Activated CD4-positive, alpha-beta T cell treated with anti-CD3 and anti-CD28 coated beads, Interleukin-2, amount 50 U/mL, for 48 hours (primary cell): ENCODE results near the gene ABCF3.
"Not testable (repeated sequence)": the region's sequence is repeated elsewhere in the genome, so short reads cannot be mapped to it uniquely, and the experiment has no call there.

Experiments used
- DNase-seq, 2 experiments: peaks; one replicate each; pipeline ENCODE4 v3.0.0-alpha.2; 2020

ABCF3 gene, protein sequence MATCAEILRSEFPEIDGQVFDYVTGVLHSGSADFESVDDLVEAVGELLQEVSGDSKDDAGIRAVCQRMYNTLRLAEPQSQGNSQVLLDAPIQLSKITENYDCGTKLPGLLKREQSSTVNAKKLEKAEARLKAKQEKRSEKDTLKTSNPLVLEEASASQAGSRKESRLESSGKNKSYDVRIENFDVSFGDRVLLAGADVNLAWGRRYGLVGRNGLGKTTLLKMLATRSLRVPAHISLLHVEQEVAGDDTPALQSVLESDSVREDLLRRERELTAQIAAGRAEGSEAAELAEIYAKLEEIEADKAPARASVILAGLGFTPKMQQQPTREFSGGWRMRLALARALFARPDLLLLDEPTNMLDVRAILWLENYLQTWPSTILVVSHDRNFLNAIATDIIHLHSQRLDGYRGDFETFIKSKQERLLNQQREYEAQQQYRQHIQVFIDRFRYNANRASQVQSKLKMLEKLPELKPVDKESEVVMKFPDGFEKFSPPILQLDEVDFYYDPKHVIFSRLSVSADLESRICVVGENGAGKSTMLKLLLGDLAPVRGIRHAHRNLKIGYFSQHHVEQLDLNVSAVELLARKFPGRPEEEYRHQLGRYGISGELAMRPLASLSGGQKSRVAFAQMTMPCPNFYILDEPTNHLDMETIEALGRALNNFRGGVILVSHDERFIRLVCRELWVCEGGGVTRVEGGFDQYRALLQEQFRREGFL

DNA sequence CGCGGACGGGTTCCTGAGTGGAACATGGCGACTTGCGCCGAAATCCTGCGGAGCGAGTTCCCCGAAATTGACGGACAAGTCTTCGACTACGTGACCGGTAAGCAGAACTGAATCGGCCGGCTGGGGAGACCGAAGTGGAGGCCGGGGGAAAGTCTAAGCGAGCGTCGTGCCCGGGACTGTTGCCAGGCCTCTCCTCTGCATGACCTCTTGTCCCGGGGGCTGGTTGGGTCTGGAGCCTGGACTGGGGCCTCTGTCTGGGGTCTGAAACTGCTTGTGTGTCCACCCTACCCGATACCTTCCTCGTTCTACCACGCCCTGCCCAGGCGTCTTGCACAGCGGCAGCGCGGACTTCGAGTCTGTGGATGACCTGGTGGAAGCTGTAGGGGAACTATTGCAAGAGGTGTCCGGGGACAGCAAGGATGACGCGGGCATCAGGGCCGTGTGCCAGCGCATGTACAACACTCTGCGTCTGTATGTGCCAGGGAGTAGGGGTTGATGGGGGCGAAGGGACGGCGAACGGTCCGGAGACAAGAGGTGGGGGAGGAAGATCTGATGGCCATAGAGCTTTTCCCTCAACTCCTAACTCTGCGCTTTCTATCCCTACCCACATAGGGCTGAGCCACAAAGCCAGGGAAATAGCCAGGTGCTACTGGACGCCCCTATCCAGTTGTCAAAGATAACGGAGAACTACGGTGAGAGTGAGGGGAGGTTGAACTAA lies at the start of gene ABCF3:
Gene ABCF3 (plus strand): TSS at position 16 of the 718 bp plus-strand sequence. CDS start 9 bp downstream, at position 25.
- no peak for DNase-seq

DNA sequence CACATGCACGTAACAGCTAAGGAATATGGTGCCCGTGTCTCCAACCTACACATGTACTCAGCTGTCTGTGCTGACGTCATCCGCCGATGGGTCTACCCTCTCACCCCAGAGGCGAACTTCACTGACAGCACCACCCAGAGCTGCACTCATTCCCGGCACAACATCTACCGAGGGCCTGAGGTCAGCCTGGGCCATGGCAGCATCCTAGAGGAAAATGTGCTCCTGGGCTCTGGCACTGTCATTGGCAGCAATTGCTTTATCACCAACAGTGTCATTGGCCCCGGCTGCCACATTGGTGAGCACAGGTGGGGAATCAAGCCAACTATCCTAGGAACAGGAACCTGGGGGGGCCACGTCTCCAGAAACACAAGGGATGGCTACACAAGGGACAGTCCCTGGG lies 45.6 kb upstream of the ABCF3 start:
- no peak for DNase-seq

DNA sequence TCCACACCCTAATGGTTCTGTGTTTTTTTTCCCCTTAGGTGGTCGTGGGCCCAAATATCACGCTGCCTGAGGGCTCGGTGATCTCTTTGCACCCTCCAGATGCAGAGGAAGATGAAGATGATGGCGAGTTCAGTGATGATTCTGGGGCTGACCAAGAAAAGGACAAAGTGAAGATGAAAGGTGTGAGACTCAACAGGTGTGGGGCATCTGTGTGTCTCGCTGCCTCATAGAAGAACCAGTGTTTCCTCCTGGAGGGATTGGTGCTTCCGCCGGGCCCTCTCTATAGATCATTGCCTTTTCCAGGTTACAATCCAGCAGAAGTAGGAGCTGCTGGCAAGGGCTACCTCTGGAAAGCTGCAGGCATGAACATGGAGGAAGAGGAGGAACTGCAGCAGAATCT lies 43.8 kb upstream of the ABCF3 start:
- DNase-seq = no peak

DNA sequence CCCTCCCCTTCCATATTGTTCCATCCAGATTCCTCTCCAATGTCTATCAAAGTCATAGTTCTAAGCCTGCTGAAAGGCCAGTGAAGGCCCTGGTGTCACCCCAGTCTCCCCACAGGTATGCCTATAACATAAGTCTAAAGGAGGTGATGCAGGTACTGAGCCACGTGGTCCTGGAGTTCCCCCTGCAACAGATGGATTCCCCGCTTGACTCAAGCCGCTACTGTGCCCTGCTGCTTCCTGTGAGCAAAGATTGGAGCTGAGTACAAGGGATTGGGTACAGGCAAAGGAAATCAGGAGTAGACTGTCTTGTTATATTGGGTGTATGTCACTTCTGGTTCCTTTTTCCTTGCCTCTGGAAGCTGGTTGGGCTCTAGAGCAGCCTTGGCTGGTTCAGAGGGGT lies 42.7 kb upstream of the ABCF3 start:
- no peak for DNase-seq

DNA sequence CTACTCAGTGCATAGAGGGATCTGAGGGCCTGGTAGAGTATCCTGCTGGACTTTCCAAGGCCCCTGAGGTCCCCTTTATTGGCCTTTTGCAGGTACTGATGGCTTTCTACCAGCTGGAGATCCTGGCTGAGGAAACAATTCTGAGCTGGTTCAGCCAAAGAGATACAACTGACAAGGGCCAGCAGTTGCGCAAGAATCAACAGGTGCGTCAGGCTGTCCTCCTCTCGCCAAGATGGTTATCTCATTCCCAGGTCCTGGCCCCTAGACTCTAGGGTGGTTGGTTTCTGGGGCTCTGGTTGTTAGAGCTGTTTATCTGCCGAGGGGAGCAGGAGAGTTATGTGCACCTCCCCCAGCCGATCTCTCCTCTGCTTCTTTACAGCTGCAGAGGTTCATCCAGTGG lies 41.5 kb upstream of the ABCF3 start:
- no peak for DNase-seq

DNA sequence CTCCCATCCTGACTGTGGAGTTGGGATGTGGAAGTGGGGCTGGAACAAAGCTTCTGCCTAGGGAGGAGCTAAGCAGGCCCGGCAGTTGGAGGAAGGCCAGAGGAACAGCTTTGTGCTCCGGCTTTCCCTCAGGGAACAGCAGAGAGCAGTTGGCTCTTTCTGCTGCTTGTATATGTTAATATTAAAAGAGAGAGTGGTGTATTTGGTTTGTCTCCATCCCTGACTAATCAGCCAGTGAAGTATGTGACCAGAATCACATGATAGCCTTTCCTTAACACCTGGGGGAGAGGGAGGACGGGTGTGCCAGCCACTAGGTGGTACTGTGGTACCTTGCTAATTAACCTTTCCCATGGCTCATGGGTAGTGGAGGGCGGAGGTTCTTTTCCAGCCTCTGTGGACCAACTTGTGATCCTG lies 40.9 kb upstream of the ABCF3 start:
- peak; percentile 22 to 29 for DNase-seq

DNA sequence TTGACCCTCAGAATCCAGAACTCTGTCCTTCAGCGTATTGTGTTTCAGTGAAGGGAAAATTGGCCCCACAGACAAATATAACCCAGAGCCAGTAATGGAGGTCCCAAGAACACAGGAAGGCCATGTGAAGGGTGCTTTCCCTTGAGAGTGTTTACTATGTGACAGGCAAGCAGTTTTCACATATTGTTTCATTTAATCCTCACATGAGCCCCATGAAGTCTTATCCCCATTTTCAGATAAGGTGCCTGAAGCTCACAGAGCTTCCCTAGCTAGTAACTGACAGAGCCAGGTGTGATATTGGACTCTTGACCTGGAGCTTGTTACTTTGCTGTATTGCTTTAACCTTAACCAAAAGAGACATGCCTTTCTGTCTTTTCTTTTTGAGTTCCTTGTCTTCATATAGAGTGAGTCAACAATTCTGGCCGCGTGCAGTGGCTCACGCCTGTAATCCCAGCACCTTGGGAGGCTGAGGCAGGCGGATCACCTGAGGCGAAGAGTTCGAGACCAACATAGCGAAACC lies 40.2 kb upstream of the ABCF3 start:
- no peak for DNase-seq

DNA sequence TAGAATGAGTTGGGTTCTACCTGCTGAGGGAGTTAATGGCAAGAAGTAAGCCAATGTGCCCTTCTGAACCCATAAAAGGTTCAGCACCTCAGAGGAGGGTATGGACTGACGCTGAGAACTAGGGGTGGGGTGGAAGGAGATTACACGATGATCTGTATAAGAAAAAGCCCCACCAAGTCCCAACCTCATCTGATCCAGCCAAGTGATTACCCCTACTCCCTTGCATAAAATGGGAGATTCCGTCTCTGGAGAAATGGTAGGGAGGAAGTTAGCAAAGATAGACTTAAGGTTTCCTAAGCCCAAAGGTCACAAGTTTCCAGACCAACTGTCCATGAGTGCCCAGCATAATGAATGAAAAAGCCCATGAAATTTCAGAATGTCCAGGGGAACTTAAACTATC lies 37.9 kb upstream of the ABCF3 start:
- no peak for DNase-seq

DNA sequence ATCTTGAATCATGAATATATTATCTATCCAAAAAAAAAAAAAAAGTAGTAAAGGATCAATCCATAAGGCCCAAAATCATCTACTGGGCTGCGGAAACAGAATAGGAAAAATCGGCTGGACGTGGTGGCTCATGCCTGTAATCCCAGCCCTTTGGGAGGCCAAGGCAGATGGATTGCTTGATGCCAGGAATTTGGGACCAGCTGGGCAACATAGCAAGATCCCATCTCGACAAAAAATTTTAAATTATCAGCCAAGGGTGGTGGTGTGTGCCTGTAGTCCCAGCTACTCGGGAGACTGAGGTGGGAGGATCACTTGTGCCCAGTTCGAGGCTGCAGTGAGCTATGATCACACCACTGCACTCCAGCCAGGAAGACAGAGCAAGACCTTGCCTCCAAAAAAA lies 36.9 kb upstream of the ABCF3 start:
- no peak for DNase-seq

DNA sequence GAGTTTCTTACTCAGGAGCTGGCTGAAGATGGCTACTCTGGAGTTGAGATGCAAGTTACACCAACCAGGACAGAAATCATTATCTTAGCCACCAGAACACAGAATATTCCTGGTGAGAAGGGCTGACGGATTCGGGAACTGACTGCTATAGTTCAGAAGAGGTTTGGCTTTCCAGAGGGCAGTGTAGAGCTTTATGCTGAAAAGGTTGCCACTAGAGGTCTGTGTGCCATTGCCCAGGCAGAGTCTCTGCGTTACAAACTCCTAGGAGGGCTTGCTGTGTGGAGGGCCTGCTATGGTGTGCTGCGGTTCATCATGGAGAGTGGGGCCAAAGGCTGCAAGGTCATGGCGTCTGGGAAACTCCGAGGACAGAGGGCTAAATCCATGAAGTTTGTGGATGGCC lies 36.2 kb upstream of the ABCF3 start:
- not testable (repeated sequence) for DNase-seq

DNA sequence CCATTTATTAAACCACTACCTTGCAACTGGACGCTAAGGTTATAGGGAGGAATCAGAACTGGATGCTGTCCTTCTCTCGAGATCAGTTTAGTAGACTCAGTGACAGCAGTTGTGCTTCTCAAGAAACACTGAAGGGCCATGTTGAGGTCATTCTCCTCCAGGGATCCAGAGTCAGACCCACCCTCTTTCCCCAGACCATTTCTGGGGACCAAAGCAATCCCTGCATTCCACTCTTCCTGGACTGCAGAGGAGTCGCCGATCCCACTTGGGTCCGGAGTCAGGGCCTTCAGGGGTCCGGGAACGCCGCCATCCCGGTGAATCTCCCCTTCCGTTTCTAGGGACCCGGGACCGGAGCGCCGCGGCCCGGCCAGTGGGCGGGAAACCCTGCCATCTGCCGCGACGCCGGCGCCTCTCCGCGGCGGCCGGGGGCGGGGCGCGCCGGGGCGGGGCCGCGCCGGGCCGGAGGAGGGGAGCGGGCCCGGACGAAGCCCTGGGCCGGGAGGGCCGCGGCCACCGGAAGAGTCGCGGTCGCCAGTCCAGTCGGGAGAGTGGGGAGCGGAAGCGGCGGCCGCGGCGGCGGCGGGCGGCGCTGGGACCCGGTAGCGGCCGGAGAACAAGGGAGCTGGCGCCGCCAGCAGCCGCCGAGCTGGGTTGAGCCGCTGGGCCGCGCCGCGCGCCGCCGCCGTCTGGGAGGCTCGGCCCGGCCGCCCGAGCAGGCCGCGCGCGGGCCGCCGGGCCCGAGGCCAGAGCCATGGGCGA lies 30.9 kb upstream of the ABCF3 start, which contains the start of gene DVL3:
Gene DVL3 (plus strand): TSS at position 493 of the 759 bp plus-strand sequence. CDS start 259 bp downstream, at position 752.
- DNase-seq = peak; percentile 36 to 52

DNA sequence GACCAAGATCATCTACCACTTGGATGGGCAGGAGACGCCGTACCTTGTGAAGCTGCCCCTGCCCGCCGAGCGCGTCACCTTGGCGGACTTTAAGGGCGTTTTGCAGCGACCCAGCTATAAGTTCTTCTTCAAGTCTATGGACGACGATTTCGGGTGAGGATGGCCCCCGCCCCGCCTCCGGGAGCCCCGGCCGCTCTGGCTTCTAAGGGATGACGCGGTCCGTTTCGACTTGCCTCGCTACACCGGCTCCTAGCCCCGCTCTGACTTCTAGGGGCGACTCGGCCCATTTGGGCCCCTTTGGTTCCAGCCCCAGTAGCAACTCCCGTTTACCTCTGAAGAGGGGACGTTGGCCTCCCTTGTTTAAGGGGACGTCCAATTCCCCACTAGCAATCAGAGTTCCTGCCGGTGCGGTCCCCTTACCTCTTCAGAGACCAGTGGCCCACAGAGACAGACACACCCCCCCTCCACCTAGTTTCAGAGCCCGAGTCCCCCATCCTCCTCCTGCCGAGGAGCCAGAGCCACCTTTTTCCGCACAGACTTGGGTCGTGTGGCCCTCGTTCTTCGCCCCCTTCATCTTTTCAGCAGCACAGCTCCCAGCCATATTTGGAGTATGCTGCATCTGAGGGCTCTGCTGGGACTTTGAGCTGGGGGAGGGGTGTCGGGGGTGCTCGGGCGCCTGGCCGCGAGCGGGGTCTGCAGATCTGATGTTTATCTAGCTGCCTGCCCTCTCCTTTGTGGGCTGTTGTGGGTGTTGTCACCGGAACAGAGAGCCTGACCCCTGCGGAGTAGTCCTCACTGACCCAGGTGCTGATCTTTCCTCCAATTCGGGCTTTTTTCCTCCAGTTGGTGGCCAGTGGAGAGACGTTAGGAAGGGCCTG lies 30.1 kb upstream of the ABCF3 start:
- peak; percentile 59 to 65 for DNase-seq

DNA sequence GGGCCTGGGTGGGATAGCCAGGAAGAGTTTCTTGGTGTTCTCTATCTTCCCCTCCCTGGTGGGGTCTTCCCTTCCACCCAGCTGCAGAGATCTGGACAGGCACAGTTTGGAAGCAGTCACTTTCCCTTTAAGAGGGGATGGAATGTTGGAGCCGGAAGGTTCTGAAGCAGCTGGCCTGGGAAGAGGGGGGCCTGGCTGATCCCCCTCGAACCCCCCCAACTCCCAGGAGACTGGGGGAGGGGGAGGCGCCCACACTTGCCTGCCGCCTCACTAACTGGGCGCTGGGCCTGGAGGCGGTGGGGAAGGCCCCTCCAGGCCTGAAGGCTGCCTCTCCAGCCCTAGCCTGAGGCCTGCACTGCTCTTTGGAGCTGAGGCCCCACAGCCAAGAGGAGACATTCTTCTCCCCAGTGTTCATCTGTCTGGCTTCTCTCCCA lies 29.5 kb upstream of the ABCF3 start:
- DNase-seq = no peak

DNA sequence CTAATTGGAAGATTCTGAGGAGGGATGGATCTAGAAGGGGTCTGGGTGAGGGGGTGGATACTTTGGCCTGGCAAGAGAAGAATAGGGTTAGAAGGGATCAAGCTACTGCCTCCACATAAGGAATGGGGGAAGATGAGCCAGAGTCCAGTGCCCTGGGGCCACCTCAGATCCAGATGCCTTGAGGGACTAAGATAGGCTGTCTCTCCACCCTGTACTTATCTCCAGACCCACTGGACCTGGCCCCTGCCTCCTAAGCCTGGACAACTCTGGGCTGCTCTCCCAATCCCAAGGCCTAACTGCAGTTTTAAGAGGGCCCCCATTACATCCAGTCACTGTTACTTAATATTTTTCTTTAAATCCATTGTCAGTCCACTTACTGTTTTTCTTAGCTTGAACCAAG lies 28.8 kb upstream of the ABCF3 start:
- DNase-seq = no peak

DNA sequence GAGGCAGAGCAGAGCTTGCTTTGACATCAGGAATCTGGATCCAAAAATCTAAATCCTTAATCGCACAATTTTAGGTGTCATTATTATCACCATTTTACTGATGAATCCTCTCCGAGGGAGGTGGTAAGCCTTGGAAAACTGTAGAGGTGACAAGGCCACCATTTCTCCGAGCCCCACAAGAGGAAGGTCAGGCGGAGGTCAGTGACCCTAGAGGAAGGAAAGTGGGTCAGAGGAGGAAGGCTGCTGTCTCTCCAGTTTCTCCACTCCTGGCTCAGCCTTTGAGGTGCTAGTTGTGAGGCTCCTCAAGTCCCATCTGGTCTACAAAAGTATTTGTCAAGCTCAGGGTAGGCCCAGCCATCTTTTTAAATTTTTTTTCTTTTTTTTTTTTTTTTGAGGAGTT lies 27.6 kb upstream of the ABCF3 start:
- no peak for DNase-seq

DNA sequence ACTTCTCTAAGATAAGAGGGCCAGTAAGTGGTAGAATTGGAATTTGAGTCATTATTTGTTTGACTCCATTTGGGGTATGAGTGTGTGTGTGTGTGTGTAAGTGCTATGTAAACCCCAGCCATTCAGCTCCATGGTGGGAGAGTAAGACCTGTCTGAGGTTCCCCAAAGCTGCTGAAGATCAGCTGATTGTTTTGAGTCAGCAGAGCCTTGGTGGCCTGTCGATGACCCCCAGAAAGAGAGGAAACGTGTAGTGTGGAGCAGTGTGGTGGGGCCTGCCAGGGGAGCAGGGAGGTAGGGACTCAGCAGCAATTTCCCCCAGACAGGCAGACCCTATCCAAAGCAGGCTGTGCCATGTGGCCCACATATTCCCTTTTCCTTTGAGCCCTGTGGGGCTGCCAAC lies 25.5 kb upstream of the ABCF3 start:
- no peak for DNase-seq

DNA sequence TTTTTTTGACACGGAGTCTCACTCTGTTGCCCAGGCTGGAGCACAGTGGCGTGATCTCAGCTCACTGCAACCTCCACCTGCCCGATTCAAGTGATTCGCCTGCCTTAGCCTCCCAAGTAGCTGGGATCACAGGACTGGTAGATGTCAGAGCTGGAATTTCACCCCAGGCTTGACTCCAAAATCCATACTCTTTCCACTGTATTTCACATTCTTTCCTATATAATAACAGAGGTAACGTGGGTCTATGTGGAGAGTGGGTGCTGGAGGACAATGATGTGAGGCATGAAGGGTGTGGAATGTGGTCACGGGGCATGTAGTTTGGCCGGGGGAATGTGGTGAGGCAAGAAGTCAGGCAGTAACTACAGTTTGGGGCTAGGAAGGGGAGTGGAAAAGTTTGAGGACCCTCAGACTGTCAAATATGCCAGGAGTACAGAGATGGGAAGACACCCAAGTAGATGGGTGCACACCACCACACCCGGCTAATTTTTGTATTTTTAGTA lies 23.4 kb upstream of the ABCF3 start:
- DNase-seq = not testable (repeated sequence)

DNA sequence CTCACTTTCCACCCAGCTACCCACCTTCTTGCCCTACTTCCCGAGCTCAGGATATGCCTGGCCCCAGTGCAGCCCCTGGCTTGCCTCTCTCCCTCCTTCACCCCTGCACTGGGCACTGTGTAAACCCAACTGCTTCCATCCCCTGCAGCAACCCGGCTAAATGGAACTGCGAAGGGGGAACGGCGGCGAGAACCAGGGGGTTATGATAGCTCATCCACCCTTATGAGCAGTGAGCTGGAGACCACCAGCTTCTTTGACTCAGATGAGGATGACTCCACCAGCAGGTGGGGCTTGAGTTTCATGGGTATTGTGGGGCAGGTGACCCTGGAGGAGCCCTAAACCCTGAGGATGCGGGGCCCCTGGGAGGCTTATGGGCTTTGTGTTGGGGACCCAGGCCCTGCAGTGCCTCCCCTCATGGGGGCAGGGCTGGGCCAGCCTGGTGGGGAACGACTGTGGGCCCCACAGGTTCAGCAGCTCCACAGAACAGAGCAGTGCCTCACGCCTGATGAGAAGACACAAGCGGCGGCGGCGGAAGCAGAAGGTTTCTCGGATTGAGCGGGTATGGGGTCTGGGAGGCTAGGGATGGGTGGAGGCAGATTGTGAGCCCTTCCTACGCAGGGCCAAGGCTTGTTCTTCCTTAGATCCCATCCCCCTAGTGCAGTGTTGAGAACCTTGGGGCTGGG lies 21.2 kb upstream of the ABCF3 start:
- DNase-seq = no peak

DNA sequence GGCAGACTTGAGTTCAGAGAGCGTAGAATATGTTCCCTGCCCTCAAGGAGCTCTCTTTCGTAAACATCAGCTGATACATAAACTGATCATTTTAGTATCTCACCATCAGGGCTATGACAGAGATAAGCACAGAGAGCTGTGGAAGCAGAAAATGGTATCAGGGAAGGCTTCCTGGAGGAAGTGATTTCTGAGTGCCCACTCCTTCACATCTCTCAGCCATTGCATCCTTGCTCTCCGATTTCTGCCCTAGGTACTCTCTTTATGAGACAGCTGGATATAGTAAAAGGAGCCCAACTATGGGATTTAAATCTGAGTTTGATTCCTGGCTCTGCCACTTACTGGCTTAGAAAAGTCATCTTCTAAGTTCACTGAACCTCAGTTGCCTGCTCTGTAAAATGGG lies 20.5 kb upstream of the ABCF3 start:
- no peak for DNase-seq

DNA sequence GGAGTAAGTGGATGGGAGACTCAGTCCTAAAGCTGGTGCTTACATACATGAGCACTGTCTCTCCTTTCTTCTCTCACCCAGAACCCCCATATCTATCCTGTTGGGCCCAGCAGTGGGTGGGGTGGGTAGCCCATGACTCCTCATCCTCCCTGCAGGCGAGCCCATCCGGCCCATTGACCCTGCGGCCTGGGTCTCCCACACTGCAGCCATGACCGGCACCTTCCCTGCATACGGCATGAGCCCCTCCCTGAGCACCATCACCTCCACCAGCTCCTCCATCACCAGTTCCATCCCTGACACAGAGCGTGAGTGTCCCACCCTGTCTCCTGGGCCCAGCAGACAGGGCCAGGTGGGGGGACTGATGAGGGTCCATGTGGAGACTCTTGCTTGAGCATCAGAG lies 19.3 kb upstream of the ABCF3 start:
- no peak for DNase-seq

DNA sequence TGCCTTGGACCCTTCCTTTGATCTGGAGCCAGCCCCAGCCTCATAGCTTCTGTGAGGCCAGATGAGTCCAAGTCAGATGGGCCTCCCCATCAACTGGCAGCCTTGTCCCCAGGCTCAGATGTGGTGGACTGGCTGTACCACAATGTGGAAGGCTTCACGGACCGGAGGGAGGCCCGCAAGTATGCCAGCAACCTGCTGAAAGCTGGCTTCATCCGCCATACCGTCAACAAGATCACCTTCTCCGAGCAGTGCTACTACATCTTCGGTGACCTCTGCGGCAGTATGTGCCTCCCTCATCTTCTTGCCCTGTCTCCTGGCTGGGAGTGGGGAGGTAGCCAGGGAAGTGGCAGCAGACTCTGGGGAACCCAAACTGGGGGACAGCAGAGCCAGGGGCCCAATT lies 18.2 kb upstream of the ABCF3 start:
- DNase-seq = no peak
